Liver (tissue), 9 donors: ENCODE measurements around the gene APBA1. TPM values are rescaled to one million over a fixed set of nuclear protein-coding genes. Genes with fewer than 3 reads are reported as not detected.

Experiments
- DNase-seq: peaks from one replicate; pipeline ENCODE4 v3.0.0-alpha.2; 2017; ENCODE audit warnings: low spot score
- H3K27ac ChIP-seq, 2 donors: one replicate each; pipeline ENCODE4 v1.7.0; 2013; ENCODE audit warnings: inconsistent platforms in 2 of 2, low read length in 2 of 2, control low read depth in 1 of 2, low read depth in 1 of 2, mild to moderate bottlenecking in 1 of 2
- H3K27me3 ChIP-seq, 4 donors: one replicate each; pipeline versions ENCODE4 v1.6.1 to v1.7.0; 2013; ENCODE audit warnings: low read length in 3 of 4, inconsistent platforms in 1 of 4, mild to moderate bottlenecking in 1 of 4, moderate library complexity in 1 of 4; ENCODE audit not compliant: control insufficient read depth in 4 of 4, insufficient read depth in 4 of 4
- H3K36me3 ChIP-seq, 4 donors: one replicate each; pipeline versions ENCODE4 v1.6.1 to v1.7.0; 2013; ENCODE audit warnings: low read length in 3 of 4, mild to moderate bottlenecking in 3 of 4, low read depth in 1 of 4, moderate library complexity in 1 of 4; ENCODE audit not compliant: control insufficient read depth in 4 of 4, insufficient read depth in 3 of 4
- H3K4me1 ChIP-seq, 4 donors: one replicate each; pipeline versions ENCODE4 v1.6.1 to v1.7.0; 2013; ENCODE audit warnings: low read length in 3 of 4, mild to moderate bottlenecking in 3 of 4, moderate library complexity in 1 of 4; ENCODE audit not compliant: control insufficient read depth in 4 of 4, insufficient read depth in 4 of 4
- H3K4me3 ChIP-seq, 3 donors: one replicate each; pipeline versions ENCODE4 v1.6.1 to v1.7.0; 2013; ENCODE audit warnings: low read length in 3 of 3, control low read depth in 1 of 3, low read depth in 1 of 3, mild to moderate bottlenecking in 1 of 3
- H3K9ac ChIP-seq, 2 donors: one replicate each; pipeline ENCODE4 v1.7.0; 2013; ENCODE audit warnings: low read length in 2 of 2, mild to moderate bottlenecking in 2 of 2, moderate library complexity in 2 of 2, control low read depth in 1 of 2, low read depth in 1 of 2
- H3K9me3 ChIP-seq, 4 donors: one replicate each; pipeline versions ENCODE4 v1.6.1 to v1.7.0; 2013; ENCODE audit warnings: low read length in 3 of 4; ENCODE audit not compliant: control insufficient read depth in 4 of 4
- ATF3 ChIP-seq: IDR thresholded peaks from 2 replicates; pipeline ENCODE4 v1.6.1; 2016; ENCODE audit warnings: antibody characterized with exemption
- CTCF ChIP-seq: fragments of 150-350 bp; IDR thresholded peaks from 2 replicates; pipeline ENCODE4 v1.5.1; 2017; ENCODE audit warnings: improper control_type of control experiment, low read depth, low read length; ENCODE audit not compliant: missing input control
- EGR1 ChIP-seq, 2 donors: IDR thresholded peaks; 2 replicates each; pipeline ENCODE4 v1.6.1; 2016 to 2018; ENCODE audit warnings: antibody characterized with exemption in 2 of 2, low read depth in 2 of 2
- FOXA1 ChIP-seq: IDR thresholded peaks from 2 replicates; pipeline ENCODE4 v1.6.1; 2016; ENCODE audit warnings: antibody characterized with exemption
- FOXA2 ChIP-seq: IDR thresholded peaks from 2 replicates; pipeline ENCODE4 v1.6.1; 2016; ENCODE audit warnings: antibody characterized with exemption
- HNF4A ChIP-seq, 2 donors: conservative IDR thresholded peaks; 2 replicates each; pipeline ENCODE4 v1.6.1; 2016; ENCODE audit warnings: antibody characterized with exemption in 2 of 2, mild to moderate bottlenecking in 2 of 2
- HNF4G ChIP-seq: IDR thresholded peaks from 2 replicates; pipeline ENCODE4 v1.6.1; 2016; ENCODE audit warnings: antibody characterized with exemption
- JUND ChIP-seq, 2 donors: IDR thresholded peaks; 2 replicates each; pipeline ENCODE4 v1.6.1; 2016; ENCODE audit warnings: antibody characterized with exemption in 2 of 2
- NR2F2 ChIP-seq: IDR thresholded peaks from 2 replicates; pipeline ENCODE4 v1.6.1; 2016; ENCODE audit warnings: antibody characterized with exemption
- RXRA ChIP-seq, 2 donors: IDR thresholded peaks; 2 replicates each; pipeline ENCODE4 v1.6.1; 2017 to 2018; ENCODE audit warnings: antibody characterized with exemption in 2 of 2, mild to moderate bottlenecking in 1 of 2
- SP1 ChIP-seq: IDR thresholded peaks from 2 replicates; pipeline ENCODE4 v1.6.1; 2018; ENCODE audit warnings: antibody characterized with exemption, mild to moderate bottlenecking
- TAF1 ChIP-seq: conservative IDR thresholded peaks from 2 replicates; pipeline ENCODE4 v1.6.1; 2016; ENCODE audit warnings: antibody characterized with exemption, mild to moderate bottlenecking
- YY1 ChIP-seq: IDR thresholded peaks from 2 replicates; pipeline ENCODE4 v1.6.1; 2016; ENCODE audit warnings: antibody characterized with exemption, mild to moderate bottlenecking
- ZBTB33 ChIP-seq: IDR thresholded peaks from 2 replicates; pipeline ENCODE4 v1.6.1; 2016; ENCODE audit warnings: antibody characterized with exemption
- WGBS: extraction: QIAGEN DNeasy Blood & Tissue Kit; methylation state at CpG from one replicate; pipeline ENCODE4 v1.1.7; 2013; 5-methylcytosine and 5-hydroxymethylcytosine counted together
- polyA plus RNA-seq, 2 donors: library from polyadenylated mRNA; stranded (reverse) in 1 of 2; unstranded in 1 of 2; fragments of 200-250 nt in 1 of 2; fragments of >200 nt in 1 of 2; fragmentation: Nextera tagmentation in 1 of 2; extraction: Ambion mirVana in 1 of 2; gene quantifications; one replicate each; pipeline versions ENCODE4 v1.2.1 to v1.2.3, GENCODE V29; 2013 to 2015
- total RNA-seq, 2 donors: library from RNA; depleted of rRNA; stranded (reverse); fragments of >200 nt; gene quantifications; one replicate each; pipeline ENCODE4 v1.2.3, GENCODE V29; 2014
- donor health status: healthy.
- donor health status: healthy.
- donor health status: healthy.
- donor health status: healthy.
- donor health status: healthy.

The APBA1 gene
- total and polyA plus RNA-seq, 4 donors, result 2.8 to 19.0 (median 6.1) TPM

DNA sequence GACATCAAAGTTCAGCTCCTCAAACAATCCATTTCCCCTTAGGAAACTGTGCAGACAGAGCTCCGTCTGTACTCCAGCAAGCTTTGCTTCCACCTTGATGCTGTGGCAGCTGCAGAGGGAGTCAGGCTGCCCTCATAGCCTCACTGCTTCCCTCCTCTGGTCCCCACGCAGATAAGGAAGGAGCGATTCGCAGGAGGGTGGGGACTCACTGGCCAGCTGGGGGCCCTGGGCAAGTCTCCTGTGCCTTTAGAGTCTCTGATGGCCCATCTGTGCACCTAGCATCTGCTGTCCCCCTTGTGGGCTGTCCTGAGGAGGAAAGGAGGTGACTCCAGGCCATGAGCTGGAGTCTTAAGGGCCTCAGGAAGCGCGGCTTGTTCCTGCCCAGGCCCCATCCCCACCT lies 225.7 kb downstream of the APBA1 start:
- DNase-seq, result no peak
- 86% methylated on average over 6 of the region's 6 CpGs for WGBS
- H3K27me3 ChIP-seq, result no peaks in the 10 kb centered on the region
- no peak overlapping the region for H3K9ac ChIP-seq
- no peak overlapping the region for H3K4me3 ChIP-seq
- H3K4me1 ChIP-seq, result no peaks in the 10 kb centered on the region
- H3K9me3 ChIP-seq, result no peaks in the 10 kb centered on the region
- H3K27ac ChIP-seq, result no peak overlapping the region
- TF ChIP-seq TAF1, result no peak
- no peak for TF ChIP-seq HNF4A (conservative IDR thresholded peaks at IDR 0.05)
- no peak for TF ChIP-seq ATF3
- TF ChIP-seq EGR1 (IDR thresholded peaks at IDR 0.05; ENCODE audit: low read depth in 2 of 2), result no peak
- no peak for TF ChIP-seq ZBTB33
- TF ChIP-seq NR2F2, result no peak
- TF ChIP-seq FOXA2, result no peak
- no peak for TF ChIP-seq RXRA (IDR thresholded peaks at IDR 0.05)
- TF ChIP-seq CTCF, result no peak
- peaks cover 0 to 81% (median 32%) of the 10 kb centered on the region in 4 donors for H3K36me3 ChIP-seq

GRCh38 chr9:69445251-69445650 lies 226.9 kb downstream of the APBA1 start:
- no peaks in the 10 kb centered on the region for H3K27me3 ChIP-seq

More at GRCh38 chr9:69445251-69445650, 226.9 kb downstream of the APBA1 start:
- H3K9me3 ChIP-seq, result no peaks in the 10 kb centered on the region
- TF ChIP-seq YY1, result no peak
- TF ChIP-seq HNF4G, result no peak
- TF ChIP-seq CTCF, result no peak
- TF ChIP-seq JUND (IDR thresholded peaks at IDR 0.05), result no peak
- no peak for TF ChIP-seq FOXA1
- TF ChIP-seq HNF4A (conservative IDR thresholded peaks at IDR 0.05), result no peak
- no peak for TF ChIP-seq SP1
- H3K27ac ChIP-seq, result no peak overlapping the region
- DNase-seq, result no peak
- no peak overlapping the region for H3K9ac ChIP-seq
- peaks cover 0 to 80% (median 32%) of the 10 kb centered on the region in 4 donors for H3K36me3 ChIP-seq
- no peaks in the 10 kb centered on the region for H3K4me1 ChIP-seq
- 96% methylated on average over 5 of the region's 5 CpGs for WGBS
- no peak overlapping the region for H3K4me3 ChIP-seq
